NOMO-1 treated with DMSO at 0.1 percent for 48 hours (cell line): ENCODE measurements around the gene GAB2.

Experiments used
- DNase-seq: peaks from one replicate; lab custom pipeline; 2025; ENCODE audit not compliant: unreplicated experiment; lab: John Stamatoyannopoulos, UW

The GAB2 gene

DNA sequence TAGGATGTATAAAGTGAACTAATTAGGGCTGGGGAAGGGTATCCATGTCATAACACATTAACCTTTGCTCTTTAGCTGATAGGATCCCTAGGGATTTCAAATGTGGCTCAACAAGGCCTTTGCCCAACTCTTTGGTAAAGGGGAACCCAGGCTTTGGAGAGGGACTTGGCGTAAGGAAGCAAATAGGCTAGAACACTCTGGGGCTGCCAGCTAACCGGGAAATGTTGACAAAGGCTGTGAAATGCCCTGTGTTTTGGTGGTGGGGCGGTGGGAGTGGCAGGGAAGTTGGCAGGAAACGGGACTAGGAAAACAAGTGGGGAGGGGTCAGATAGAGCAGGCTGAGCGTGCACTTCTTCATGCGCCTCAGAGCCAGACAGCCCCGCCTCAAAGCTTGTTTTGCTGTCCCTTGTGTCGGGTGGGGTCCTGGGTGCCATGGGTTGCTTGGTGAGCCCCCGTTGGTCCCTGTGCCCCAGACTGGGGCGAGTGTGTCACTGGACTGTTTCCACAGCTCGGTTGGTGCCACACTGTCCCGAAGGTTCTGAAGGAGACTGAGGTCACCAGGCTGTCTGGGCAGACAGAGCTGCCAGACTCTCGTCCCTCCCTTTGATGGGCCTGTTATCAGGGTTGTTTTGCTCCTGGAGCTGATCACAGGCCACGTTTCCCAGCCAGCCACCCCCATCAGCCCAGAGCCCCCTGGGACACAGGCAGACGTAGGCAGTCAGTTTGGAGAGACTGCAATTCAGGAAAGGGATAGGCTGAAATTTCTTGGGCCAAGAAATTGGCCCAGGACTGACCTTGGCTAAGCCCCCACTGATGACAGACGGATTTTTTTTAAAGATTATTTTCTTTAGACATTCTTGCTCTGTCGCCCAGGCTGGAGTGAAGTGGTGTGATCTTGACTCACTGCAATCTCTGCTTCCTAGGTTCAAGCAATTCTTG lies 248.8 kb downstream of the GAB2 start:
- no peak for DNase-seq

DNA sequence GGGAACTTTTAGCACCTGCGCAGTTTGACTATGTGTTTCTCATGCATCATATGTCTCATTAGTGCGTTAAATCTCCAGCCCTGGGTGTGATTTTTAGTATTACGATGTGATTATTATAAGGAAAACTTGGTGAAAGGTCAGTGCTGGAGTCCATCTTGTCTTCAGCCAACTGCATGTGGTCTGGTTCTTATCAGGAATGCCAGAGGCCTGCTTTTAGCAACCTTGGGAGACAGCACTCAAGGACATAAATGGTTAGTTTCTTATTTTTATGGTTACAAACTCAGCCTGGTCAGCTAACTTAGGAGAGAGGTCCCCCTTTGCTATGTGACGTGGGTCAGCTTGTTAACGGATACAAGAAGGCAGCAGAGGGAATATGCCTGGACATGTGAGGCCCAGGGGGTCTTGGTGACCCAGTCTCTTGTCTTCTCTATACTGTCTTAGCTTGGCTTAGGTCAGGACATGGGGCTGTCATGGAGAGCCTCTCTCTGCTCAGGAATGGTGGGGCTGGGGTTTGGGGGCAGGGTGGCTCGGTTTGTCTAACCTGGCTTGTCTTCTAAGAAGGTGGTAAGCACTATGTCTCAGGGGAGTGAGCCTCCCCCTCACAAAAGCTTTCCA lies 250.7 kb downstream of the GAB2 start:
- DNase-seq, result no peak
